ENCODE results near the gene GPRC5C. TPM values are rescaled to one million over a fixed set of nuclear protein-coding genes. Genes with fewer than 3 reads are reported as not detected.

Gene GPRC5C
- total and polyA plus RNA-seq, 2 of the 13 experiments (the other 11 are each of a cell fraction or from before 2014, with no cell fraction given): 85.6 to 300 TPM

DNA sequence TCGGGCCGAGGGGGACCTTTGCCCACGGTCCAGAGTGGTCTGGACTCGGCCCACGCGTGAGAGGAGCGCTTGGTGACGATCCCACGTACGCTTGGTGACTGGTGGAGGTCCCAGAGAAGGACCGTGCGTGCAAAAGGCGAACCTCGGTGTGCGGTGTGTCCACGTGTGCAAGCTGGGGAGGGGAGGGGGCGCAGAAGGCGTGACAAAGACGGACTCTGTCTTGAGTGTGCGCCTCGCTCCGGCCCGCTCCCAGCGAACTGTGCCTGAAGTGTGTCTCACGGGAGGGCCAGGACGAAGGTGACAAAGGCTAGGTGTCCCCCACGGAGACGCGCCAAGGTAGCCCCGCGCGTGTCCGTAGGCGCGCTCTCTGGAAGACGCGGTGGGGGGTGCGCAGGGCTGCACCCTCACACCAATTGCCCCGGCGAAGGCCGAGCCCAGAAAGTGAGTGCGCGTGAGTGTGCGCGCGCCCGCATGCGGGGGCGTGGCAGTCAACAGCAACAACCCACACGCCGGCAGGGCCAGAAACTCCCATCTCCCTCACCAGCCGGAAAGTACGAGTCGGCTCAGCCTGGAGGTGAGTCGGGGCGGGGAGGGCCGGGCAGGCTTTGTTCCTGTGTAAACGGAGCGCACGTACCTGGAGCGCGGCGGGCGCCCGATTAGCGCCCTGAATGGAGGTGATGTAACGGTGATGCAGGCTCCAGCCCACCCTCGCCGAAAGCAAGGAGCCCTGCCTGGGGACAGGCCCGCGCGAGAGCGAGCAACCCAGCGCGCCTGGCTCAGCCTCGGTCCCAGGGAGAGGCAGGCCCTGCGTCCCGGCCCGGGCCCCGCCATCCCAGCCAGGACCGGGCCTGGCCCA is at the start of gene GPRC5C (continued):
- TF ChIP-seq, protein P1, sequence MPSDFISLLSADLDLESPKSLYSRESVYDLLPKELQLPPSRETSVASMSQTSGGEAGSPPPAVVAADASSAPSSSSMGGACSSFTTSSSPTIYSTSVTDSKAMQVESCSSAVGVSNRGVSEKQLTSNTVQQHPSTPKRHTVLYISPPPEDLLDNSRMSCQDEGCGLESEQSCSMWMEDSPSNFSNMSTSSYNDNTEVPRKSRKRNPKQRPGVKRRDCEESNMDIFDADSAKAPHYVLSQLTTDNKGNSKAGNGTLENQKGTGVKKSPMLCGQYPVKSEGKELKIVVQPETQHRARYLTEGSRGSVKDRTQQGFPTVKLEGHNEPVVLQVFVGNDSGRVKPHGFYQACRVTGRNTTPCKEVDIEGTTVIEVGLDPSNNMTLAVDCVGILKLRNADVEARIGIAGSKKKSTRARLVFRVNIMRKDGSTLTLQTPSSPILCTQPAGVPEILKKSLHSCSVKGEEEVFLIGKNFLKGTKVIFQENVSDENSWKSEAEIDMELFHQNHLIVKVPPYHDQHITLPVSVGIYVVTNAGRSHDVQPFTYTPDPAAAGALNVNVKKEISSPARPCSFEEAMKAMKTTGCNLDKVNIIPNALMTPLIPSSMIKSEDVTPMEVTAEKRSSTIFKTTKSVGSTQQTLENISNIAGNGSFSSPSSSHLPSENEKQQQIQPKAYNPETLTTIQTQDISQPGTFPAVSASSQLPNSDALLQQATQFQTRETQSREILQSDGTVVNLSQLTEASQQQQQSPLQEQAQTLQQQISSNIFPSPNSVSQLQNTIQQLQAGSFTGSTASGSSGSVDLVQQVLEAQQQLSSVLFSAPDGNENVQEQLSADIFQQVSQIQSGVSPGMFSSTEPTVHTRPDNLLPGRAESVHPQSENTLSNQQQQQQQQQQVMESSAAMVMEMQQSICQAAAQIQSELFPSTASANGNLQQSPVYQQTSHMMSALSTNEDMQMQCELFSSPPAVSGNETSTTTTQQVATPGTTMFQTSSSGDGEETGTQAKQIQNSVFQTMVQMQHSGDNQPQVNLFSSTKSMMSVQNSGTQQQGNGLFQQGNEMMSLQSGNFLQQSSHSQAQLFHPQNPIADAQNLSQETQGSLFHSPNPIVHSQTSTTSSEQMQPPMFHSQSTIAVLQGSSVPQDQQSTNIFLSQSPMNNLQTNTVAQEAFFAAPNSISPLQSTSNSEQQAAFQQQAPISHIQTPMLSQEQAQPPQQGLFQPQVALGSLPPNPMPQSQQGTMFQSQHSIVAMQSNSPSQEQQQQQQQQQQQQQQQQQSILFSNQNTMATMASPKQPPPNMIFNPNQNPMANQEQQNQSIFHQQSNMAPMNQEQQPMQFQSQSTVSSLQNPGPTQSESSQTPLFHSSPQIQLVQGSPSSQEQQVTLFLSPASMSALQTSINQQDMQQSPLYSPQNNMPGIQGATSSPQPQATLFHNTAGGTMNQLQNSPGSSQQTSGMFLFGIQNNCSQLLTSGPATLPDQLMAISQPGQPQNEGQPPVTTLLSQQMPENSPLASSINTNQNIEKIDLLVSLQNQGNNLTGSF (CRISPR knock-in tag; IDR thresholded peaks at IDR 0.05): no peak
- no peak for TF ChIP-seq PTBP1 (IDR thresholded peaks at IDR 0.05; ENCODE audit: low read depth, low read length, poor library complexity, severe bottlenecking)
- TF ChIP-seq, protein P2, sequence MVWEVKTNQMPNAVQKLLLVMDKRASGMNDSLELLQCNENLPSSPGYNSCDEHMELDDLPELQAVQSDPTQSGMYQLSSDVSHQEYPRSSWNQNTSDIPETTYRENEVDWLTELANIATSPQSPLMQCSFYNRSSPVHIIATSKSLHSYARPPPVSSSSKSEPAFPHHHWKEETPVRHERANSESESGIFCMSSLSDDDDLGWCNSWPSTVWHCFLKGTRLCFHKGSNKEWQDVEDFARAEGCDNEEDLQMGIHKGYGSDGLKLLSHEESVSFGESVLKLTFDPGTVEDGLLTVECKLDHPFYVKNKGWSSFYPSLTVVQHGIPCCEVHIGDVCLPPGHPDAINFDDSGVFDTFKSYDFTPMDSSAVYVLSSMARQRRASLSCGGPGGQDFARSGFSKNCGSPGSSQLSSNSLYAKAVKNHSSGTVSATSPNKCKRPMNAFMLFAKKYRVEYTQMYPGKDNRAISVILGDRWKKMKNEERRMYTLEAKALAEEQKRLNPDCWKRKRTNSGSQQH (CRISPR knock-in tag; IDR thresholded peaks at IDR 0.05; ENCODE audit: low read depth): no peak; the same call in none of the 2 replicates
- no peak for TF ChIP-seq ZBTB21 (CRISPR knock-in tag; IDR thresholded peaks at IDR 0.05)
- no peak for TF ChIP-seq CENPX (CRISPR knock-in tag; IDR thresholded peaks at IDR 0.05)
- 0 out of 2 replicates have a peak, but pooled peaks have one; percentile 8 for TF ChIP-seq ZNF556 (CRISPR knock-in tag; IDR thresholded peaks at IDR 0.05; ENCODE audit: borderline replicate concordance)
- peak; percentile 50; the same call in 1 of the 2 replicates for TF ChIP-seq GATA4 (IDR thresholded peaks at IDR 0.05; ENCODE audit: borderline replicate concordance, low read depth)
- TF ChIP-seq, protein P3, sequence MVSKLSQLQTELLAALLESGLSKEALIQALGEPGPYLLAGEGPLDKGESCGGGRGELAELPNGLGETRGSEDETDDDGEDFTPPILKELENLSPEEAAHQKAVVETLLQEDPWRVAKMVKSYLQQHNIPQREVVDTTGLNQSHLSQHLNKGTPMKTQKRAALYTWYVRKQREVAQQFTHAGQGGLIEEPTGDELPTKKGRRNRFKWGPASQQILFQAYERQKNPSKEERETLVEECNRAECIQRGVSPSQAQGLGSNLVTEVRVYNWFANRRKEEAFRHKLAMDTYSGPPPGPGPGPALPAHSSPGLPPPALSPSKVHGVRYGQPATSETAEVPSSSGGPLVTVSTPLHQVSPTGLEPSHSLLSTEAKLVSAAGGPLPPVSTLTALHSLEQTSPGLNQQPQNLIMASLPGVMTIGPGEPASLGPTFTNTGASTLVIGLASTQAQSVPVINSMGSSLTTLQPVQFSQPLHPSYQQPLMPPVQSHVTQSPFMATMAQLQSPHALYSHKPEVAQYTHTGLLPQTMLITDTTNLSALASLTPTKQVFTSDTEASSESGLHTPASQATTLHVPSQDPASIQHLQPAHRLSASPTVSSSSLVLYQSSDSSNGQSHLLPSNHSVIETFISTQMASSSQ (IDR thresholded peaks at IDR 0.05; ENCODE audit: low read depth): no peak; the same call in 1 of the 2 replicates
- TF ChIP-seq, protein P3 (CRISPR knock-in tag; IDR thresholded peaks at IDR 0.05; ENCODE audit: borderline replicate concordance): peak; percentile 81
- TF ChIP-seq RBM39 (IDR thresholded peaks at IDR 0.05; ENCODE audit: low read depth, low read length, poor library complexity, severe bottlenecking): peak; percentile 64
- peak; percentile 15 for TF ChIP-seq ZBTB7A (CRISPR knock-in tag; IDR thresholded peaks at IDR 0.05)

All from HepG2 (cell line).